ENCODE measurements around the gene SSC5D. TPM values are rescaled to one million over a fixed set of nuclear protein-coding genes. Genes with fewer than 3 reads are reported as not detected.

The SSC5D gene
- total and polyA plus RNA-seq, 2 of the 4 experiments (the other 2 are of a cell fraction) = 1.4 to 19.1 TPM

DNA sequence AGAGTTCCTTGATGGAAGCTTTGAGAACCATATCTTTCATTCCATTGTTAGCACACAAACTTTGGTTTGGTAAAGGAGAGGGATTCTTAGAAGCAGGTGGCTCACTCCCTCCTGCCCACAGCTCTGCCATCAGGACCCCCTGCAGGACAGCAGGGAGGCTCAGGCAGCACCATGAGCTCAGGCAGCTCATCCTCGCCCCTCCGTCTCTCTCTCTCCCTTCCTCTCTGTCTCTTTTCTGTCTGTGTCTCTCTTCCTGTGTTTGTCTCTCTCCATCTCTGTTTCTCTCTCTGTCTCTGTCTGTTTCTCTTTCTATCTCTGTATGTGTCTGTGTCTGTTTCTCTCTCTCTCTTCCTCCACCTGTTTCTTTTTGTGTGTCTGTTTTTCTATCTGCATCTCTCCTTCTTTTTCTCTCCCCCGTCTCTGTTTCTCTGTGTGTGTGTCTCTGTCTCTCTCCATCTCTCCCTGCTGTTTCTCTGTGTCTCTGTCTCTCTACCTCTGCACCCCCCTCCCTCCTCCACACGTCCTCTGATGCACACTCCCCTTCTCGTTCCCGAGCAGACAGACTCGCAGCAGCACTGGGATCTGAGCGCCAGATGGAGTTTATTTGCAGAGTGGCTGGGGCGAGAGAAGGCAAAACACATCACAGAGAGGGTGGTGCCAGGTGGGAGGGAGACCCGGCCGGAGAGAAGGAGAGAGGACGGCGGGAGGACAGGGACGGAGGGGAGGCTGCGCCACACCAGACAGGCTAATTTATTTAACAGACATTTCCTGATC is 40.0 kb downstream of the SSC5D start:
- no peak overlapping the region; the same call in 1 of the 2 replicates for H3K23ac ChIP-seq (ENCODE audit: low read depth, low read length)
- H3K4me2 ChIP-seq (ENCODE audit: low read depth, low read length) = peak overlapping the region; percentile 27; the same call in 1 of the 2 replicates
- BruUV-seq (replicated peaks) = no TSS peak
- no peak overlapping the region for H3K18ac ChIP-seq (ENCODE audit: low read depth, low read length)
- H3K9ac ChIP-seq (ENCODE audit: low read depth, low read length) = no peak overlapping the region
- no peak overlapping the region for H4K8ac ChIP-seq (ENCODE audit: low read depth in 2 of 2, low read length in 2 of 2)
- no peaks in the 10 kb centered on the region for H3K36me3 ChIP-seq (ENCODE audit: control insufficient read depth, insufficient read depth, low read length)
- intact Hi-C loops (cut with micrococcal nuclease) = no loop called here
- H2AK9ac ChIP-seq (replicated peaks; ENCODE audit: low read depth, low read length, poor library complexity) = peak overlapping the region; percentile 26
- dilution Hi-C loops (cut with HindIII; ENCODE audit: low sequenced_read_pairs, unreplicated experiment) = no loop called here
- no peak overlapping the region for H4K5ac ChIP-seq (ENCODE audit: low read depth, low read length)
- H2AK5ac ChIP-seq (ENCODE audit: low read depth, low read length) = no peak overlapping the region
- H3K4ac ChIP-seq (ENCODE audit: low read depth, low read length) = no peak overlapping the region
- H3K14ac ChIP-seq (replicated peaks; ENCODE audit: low read depth, low read length) = no peak overlapping the region; the same call in 1 of the 2 replicates
- H2BK20ac ChIP-seq (ENCODE audit: low read depth, low read length) = no peak overlapping the region
- H2BK120ac ChIP-seq (ENCODE audit: low read depth, low read length) = no peak overlapping the region
- peaks cover 5% of the 10 kb centered on the region for H3K4me1 ChIP-seq (ENCODE audit: control insufficient read depth, insufficient read depth, low read length)
- H2AFZ ChIP-seq (replicated peaks; ENCODE audit: low read length, poor library complexity) = peak overlapping the region; percentile 76
- no peak overlapping the region for H4K91ac ChIP-seq (ENCODE audit: insufficient read depth, low read depth, low read length)
- in situ Hi-C loops (cut with MboI; ENCODE audit: low sequenced_read_pairs) = no loop called here
- no peak overlapping the region for H3K56ac ChIP-seq (ENCODE audit: extremely low read depth, insufficient read depth, low read length)
- no peak overlapping the region for H3K4me3 ChIP-seq (ENCODE audit: insufficient read depth, low read depth, low read length)
- TF ChIP-seq, protein P1, sequence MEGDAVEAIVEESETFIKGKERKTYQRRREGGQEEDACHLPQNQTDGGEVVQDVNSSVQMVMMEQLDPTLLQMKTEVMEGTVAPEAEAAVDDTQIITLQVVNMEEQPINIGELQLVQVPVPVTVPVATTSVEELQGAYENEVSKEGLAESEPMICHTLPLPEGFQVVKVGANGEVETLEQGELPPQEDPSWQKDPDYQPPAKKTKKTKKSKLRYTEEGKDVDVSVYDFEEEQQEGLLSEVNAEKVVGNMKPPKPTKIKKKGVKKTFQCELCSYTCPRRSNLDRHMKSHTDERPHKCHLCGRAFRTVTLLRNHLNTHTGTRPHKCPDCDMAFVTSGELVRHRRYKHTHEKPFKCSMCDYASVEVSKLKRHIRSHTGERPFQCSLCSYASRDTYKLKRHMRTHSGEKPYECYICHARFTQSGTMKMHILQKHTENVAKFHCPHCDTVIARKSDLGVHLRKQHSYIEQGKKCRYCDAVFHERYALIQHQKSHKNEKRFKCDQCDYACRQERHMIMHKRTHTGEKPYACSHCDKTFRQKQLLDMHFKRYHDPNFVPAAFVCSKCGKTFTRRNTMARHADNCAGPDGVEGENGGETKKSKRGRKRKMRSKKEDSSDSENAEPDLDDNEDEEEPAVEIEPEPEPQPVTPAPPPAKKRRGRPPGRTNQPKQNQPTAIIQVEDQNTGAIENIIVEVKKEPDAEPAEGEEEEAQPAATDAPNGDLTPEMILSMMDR (conservative IDR thresholded peaks at IDR 0.05; ENCODE audit: low read depth, low read length) = peak; percentile 22; the same call in 1 of the 2 replicates
- TF ChIP-seq SMC3 (IDR thresholded peaks at IDR 0.05; ENCODE audit: low read depth, low read length) (peak; percentile 5; the same call in 1 of the 2 replicates), USF2 (IDR thresholded peaks at IDR 0.05; ENCODE audit: low read depth, low read length) (no peak), RAD21 (IDR thresholded peaks at IDR 0.05; ENCODE audit: low read length) (peak; percentile 23; the same call in 1 of the 2 replicates)
- H3K9me1 ChIP-seq (ENCODE audit: insufficient read depth, low read length) = peaks cover 14% of the 10 kb centered on the region
- no peak overlapping the region for H2BK5ac ChIP-seq (ENCODE audit: low read depth, low read length, poor library complexity, severe bottlenecking)
- no peak overlapping the region for H3K27ac ChIP-seq (ENCODE audit: insufficient read depth, low read length)
- ATAC-seq (ENCODE audit: low read depth) (peak; percentile 52; the same call in 1 of the 2 replicates), DNase-seq (peak; percentile 35)
- H3K9me3 ChIP-seq (ENCODE audit: control insufficient read depth, insufficient read depth, low read length) = no peaks in the 10 kb centered on the region
- H3K79me1 ChIP-seq (ENCODE audit: low read depth in 1 of 2, low read length in 2 of 2) = 0 out of 4 replicates have a peak, but pooled peaks cover 0 to 4% of the 10 kb centered on the region in 2 experiments
- H4K20me1 ChIP-seq (ENCODE audit: insufficient read depth, low read length) = no peaks in the 10 kb centered on the region
- no peaks in the 10 kb centered on the region for H3K27me3 ChIP-seq (ENCODE audit: control insufficient read depth, insufficient read depth, low read length)
- H2BK15ac ChIP-seq (ENCODE audit: low read depth, low read length) = no peak overlapping the region
- ChIA-PET CTCF (interaction anchor here (0.7 kb wide), 1 partner anchor 16 kb away, joined by 3 read pairs; no protein-coding TSS in a partner anchor), POLR2A (ENCODE audit: unreplicated experiment) (no interaction called here)
- WGBS, 2 experiments (ENCODE audit: extremely low coverage in 2 of 2, insufficient read length in 1 of 2) = 37% methylated on average over 2 of the region's 15 CpGs; no CpG with 5 or more reads in 1 of the 2 experiments

All from IMR-90 (cell line).